Spleen (tissue), 7 donors: Measurements from ENCODE around the gene TRIM43B.
"Not testable (repeated sequence)": the region's sequence is repeated elsewhere in the genome, so short reads cannot be mapped to it uniquely, and the experiment has no call there.

Experiments
- CTCF ChIP-seq, 11 experiments: fragments of 200-600 bp in 7 of 11; fragments of 450-650 bp in 4 of 11; sonication (generic) in 4 of 11; IDR thresholded peaks in 8 of 11; conservative IDR thresholded peaks in 3 of 11; 1 replicate in 7 of 11; 2 replicates in 4 of 11; pipeline versions ENCODE4 v1.4.0 to v1.8.0; 2016 to 2021; ENCODE audit warnings: antibody characterized with exemption in 11 of 11, inconsistent platforms in 4 of 11, mild to moderate bottlenecking in 1 of 11
- POLR2A ChIP-seq, 3 donors: fragments of 450-650 bp; IDR thresholded peaks; one replicate each; pipeline ENCODE4 v1.5.1; 2017; ENCODE audit warnings: antibody characterized with exemption in 3 of 3, mild to moderate bottlenecking in 1 of 3
- POLR2AphosphoS5 ChIP-seq, 3 donors: sonication (generic); formaldehyde crosslinking; IDR thresholded peaks; one replicate each; pipeline ENCODE4 v1.5.1; 2017; ENCODE audit warnings: antibody characterized with exemption in 3 of 3
- donor health status: DM: no; HTN: no; CAD: no; lungs with moderate emphysema.
- donor health status: DM: no; HTN: no; CAD: no.
- donor health status: DM: no; HTN: no; CAD: no.

GRCh38 chr2:95463292-95463691 lies 21.3 kb downstream of the TRIM43B start:
- TF ChIP-seq CTCF (IDR thresholded peaks at IDR 0.05 in 8 of 11, conservative IDR thresholded peaks at IDR 0.05 in 3 of 11); POLR2A (IDR thresholded peaks at IDR 0.05); POLR2AphosphoS5 (IDR thresholded peaks at IDR 0.05): not testable (repeated sequence)
